COLO829 (cell line): ENCODE data around the gene FCER2.

ENCODE experiments used
- DNase-seq: peaks from one replicate; pipeline ENCODE4 v3.0.0; 2012; ENCODE audit warnings: low spot score

Gene FCER2

DNA sequence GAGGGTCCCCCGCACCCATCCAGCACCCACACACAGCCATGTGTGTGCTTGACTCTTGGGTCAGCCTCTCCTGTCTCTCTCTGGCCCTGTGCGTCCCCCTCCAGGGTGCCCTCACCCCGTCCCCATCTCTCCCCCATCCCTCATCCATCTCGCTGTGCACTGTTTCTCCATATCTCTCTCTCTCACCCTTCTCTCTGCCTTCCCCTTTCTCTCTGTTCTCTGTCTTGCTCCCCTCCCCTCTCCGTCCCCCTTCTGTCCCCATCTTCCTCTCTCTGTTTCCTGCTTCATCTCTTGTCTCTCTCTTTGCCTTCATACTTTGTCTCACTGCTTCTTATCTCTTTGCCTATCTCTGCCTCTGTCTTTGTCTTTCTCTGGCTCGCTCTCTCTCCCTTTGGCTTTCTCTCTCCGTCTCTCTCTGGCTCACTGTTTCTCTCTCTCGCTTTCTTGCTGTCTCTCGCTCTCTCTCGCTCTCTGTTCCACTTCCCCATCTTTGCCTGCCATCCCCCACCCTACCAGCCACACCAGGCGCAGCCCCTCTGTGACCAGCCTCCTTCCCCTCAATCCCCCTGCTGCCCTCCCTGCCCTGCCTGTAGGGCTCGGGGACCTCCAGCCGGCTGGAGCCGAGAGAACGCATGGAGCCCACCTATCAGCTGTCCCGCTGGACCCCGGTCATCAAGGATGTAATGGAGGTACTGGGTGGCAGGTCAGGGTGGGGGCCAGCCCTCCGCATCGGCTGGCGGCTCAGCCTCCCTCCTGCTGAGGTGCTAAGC lies 56.1 kb downstream of the FCER2 start:
- DNase-seq, result no peak

GRCh38 chr19:7645163-7645562 lies 56.8 kb downstream of the FCER2 start:
- DNase-seq, result no peak

GRCh38 chr19:7644550-7644877 lies 57.4 kb downstream of the FCER2 start:
- no peak for DNase-seq

DNA sequence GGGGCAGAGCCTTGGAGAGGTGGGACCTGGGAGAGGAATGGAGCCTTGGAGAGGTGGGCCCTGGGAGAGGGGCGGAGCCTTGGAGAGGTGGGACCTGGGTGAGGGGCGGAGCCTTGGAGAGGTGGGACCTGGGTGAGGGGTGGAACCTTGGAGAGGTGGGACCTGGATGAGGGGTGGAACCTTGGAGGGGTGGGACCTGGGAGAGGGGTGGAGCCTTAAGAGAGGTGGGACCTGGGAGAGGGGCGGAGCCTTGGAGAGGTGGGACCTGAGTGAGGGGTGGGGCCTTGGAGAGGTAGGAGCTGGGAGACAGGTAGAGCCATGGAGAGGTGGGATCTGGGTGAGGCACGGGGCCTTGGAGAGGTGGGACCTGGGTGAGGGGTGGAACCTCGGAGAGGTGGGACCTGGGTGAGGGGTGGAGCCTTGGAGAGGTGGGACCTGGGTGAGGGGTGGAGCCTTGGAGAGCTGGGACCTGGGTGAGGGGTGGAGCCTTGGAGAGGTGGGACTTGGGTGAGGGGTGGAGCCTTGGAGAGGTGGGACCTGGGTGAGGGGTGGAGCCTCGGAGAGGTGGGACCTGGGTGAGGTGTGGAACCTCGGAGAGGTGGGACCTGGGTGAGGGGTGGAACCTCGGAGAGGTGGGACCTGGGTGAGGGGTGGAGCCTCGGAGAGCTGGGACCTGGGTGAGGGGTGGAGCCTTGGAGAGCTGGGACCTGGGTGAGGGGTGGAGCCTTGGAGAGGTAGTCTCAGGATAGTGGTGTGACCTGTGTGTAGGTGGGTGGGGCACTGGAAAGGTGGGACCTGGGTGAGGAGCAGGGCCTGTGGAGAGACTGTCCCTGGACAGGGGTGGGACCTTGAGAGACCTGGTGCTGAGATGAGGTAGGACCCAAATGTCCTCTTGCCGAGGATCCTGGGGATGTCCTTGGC lies 58.0 kb downstream of the FCER2 start:
- peak; percentile 32 for DNase-seq

DNA sequence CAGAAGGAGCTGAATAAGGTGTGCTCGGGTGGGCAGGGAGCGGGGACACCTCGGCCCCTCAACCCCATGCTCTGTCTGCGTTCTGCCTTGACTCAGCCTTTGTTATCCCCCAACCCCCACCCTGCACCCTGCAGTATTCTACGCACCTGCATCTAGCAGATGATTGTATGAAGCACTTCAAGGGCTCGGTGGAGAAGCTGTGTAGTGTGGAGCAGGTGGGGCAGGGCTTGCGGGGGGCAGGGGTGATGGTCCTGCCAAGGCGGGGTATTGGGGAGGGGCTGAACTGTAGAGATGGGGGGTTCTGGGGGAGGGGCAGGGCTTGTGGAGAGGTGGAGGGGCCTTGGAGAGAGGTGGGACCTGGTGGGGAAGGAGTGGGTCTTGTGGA lies 58.9 kb downstream of the FCER2 start:
- no peak for DNase-seq

DNA sequence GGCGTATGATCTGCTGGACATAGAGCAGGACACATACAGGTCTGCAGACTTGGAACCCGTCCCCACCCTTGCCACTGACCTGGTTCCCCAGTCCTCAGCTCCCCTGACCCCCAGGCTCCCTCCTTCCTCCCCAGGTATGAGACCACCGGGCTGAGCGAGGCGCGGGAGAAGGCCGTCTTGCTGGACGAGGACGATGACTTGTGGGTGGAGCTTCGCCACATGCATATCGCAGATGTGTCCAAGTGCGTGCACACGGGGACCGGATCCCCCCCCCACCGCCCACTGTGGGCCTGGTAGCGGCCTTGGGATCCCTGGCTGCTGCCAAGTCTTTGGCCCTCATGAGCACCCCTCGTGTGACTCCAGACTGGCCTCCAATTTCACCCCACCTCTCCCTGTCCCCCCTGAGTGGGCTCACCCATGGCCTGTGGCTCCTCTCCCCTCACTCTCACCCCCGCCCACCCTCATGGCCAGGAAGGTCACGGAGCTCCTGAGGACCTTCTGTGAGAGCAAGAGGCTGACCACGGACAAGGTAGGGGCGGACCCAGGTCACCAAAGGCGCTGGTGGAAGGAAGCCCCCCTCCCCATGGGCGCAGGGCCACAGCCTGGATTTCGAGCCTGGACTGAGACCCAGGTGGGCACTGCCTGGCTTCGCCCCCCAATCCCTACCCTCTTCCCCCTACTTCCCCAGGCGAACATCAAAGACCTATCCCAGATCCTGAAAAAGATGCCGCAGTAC lies 59.5 kb downstream of the FCER2 start:
- DNase-seq, result no peak

DNA sequence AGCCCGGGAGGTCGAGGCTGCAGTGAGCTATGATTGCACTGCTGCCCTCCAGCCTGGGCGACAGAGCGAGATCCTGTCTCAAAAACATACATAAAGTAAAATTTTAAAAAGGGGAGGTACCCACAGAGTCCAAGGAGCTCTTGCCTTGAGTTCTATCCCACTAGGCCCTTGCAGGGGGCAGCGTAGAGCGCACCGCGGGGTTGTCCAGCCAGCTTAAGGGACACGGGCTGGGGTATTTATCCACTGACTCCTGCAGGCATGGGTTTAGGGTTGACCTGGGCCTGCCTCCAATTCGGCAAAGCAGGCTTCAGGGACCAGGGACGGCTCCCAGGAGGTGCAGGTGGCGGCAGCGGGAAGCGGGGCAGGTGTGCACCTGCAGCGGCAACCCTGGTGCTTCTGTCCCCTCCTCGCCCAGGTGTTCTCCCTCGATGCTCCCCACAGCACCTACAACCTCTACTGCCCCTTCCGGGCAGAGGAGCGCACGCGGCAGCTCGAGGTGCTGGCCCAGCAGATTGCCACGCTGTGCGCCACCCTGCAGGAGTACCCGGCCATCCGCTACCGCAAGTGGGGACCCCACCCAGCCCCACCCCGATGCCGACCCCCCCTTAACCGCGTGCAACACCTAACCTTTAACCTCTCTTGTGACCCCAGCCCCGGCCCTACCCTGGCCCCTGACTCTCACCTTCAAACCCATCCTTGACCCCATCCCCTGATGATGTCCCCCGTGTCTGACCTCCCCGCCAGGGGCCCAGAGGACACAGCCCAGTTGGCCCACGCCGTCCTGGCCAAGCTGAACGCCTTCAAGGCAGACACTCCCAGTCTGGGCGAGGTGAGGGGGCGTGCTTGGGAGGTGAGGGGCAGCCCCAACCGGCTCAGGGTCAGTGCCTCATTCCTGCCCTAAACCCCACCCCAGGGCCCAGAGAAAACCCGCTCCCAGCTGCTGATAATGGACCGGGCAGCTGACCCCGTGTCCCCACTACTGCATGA lies 60.3 kb downstream of the FCER2 start:
- DNase-seq, result no peak

DNA sequence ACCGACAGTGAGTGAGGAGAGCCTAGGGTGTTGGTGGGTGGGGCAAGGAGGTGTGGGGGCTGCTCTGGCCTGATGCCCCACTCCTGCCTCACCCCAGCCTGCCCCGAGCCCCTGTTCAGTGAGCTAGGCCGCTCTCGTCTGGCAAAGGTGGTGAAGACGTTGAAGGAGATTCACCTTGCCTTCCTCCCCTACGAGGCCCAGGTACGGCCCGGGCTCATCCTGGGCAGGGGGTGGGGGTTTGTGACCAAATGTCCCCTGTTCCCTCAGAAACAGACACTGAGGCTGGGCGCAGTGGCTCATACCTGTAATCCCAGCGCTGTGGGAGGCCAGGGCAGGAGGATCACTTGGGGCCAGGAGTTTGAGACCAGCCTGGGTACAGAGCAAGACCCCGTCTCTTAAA lies 61.1 kb downstream of the FCER2 start:
- no peak for DNase-seq

GRCh38 chr19:7639863-7640348 lies 62.0 kb downstream of the FCER2 start:
- no peak for DNase-seq

DNA sequence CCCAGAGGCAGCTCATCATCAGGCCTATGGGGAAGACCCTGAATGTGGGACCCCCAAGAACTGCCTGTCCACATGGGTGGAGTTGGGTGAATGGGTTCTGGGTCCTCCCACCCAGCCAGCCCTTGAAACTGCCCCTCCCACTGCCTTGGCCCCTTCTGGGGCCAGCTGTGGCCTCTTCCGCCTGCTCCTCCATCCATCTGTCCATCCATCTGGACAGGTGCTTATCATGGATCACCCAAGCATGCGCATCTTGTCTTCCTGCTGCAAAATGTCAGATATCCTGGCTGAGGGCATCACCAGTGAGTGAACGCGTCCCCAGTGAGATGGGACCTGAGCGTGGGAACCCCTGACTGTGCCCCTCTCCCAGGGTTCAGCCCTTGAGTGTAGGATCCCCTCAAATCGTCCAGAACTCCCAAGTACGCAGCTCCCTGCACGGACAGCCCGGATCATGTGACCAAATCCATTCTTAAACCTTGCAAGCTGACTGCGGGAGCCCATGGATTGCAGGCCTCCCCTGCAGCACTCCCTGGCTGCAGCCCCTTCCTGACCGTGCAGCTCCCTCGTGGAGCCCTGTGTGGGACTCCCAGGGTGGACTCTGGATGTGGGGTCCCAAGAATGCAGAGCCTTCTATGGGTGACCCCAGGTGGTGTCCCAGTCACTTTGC lies 63.0 kb downstream of the FCER2 start:
- no peak for DNase-seq
